PC-3 (cell line): Measurements from ENCODE around the gene ASXL2.

Experiments used
- CTCF ChIP-seq: fragments of 300-600 bp; sonication (generic); conservative IDR thresholded peaks from 2 replicates; pipeline ENCODE4 v1.5.1; 2017; ENCODE audit warnings: antibody characterized with exemption, low read depth, mild to moderate bottlenecking, low read length
- EZH2 ChIP-seq: fragments of 300-600 bp; sonication (generic); IDR thresholded peaks from one replicate; pipeline ENCODE4 v1.6.1; 2017; ENCODE audit warnings: antibody characterized with exemption, mild to moderate bottlenecking, low read length; ENCODE audit not compliant: unreplicated experiment
- EZH2phosphoT487 ChIP-seq: fragments of 300-600 bp; sonication (generic); IDR thresholded peaks from 2 replicates; pipeline ENCODE4 v1.6.1; 2018; ENCODE audit warnings: mild to moderate bottlenecking, antibody characterized with exemption, low read length, borderline replicate concordance

- TF ChIP-seq CTCF (no peak), EZH2 (no peak), EZH2phosphoT487 (no peak)
These were observed 39.5 kb upstream of the ASXL2 start for GRCh38 chr2:25917832-25918231.
